Liver (tissue), 9 donors: ENCODE data around the gene CHRM1. TPM values are rescaled to one million over a fixed set of nuclear protein-coding genes. Genes with fewer than 3 reads are reported as not detected.

Experiments
- DNase-seq: peaks from one replicate; pipeline ENCODE4 v3.0.0-alpha.2; 2017; ENCODE audit warnings: low spot score
- H3K27ac ChIP-seq, 2 donors: one replicate each; pipeline ENCODE4 v1.7.0; 2013; ENCODE audit warnings: inconsistent platforms in 2 of 2, low read length in 2 of 2, control low read depth in 1 of 2, low read depth in 1 of 2, mild to moderate bottlenecking in 1 of 2
- H3K27me3 ChIP-seq, 4 donors: one replicate each; pipeline versions ENCODE4 v1.6.1 to v1.7.0; 2013; ENCODE audit warnings: low read length in 3 of 4, inconsistent platforms in 1 of 4, mild to moderate bottlenecking in 1 of 4, moderate library complexity in 1 of 4; ENCODE audit not compliant: control insufficient read depth in 4 of 4, insufficient read depth in 4 of 4
- H3K36me3 ChIP-seq, 4 donors: one replicate each; pipeline versions ENCODE4 v1.6.1 to v1.7.0; 2013; ENCODE audit warnings: low read length in 3 of 4, mild to moderate bottlenecking in 3 of 4, low read depth in 1 of 4, moderate library complexity in 1 of 4; ENCODE audit not compliant: control insufficient read depth in 4 of 4, insufficient read depth in 3 of 4
- H3K4me1 ChIP-seq, 4 donors: one replicate each; pipeline versions ENCODE4 v1.6.1 to v1.7.0; 2013; ENCODE audit warnings: low read length in 3 of 4, mild to moderate bottlenecking in 3 of 4, moderate library complexity in 1 of 4; ENCODE audit not compliant: control insufficient read depth in 4 of 4, insufficient read depth in 4 of 4
- H3K4me3 ChIP-seq, 3 donors: one replicate each; pipeline versions ENCODE4 v1.6.1 to v1.7.0; 2013; ENCODE audit warnings: low read length in 3 of 3, control low read depth in 1 of 3, low read depth in 1 of 3, mild to moderate bottlenecking in 1 of 3
- H3K9ac ChIP-seq, 2 donors: one replicate each; pipeline ENCODE4 v1.7.0; 2013; ENCODE audit warnings: low read length in 2 of 2, mild to moderate bottlenecking in 2 of 2, moderate library complexity in 2 of 2, control low read depth in 1 of 2, low read depth in 1 of 2
- H3K9me3 ChIP-seq, 4 donors: one replicate each; pipeline versions ENCODE4 v1.6.1 to v1.7.0; 2013; ENCODE audit warnings: low read length in 3 of 4; ENCODE audit not compliant: control insufficient read depth in 4 of 4
- EGR1 ChIP-seq, 2 donors: IDR thresholded peaks; 2 replicates each; pipeline ENCODE4 v1.6.1; 2016 to 2018; ENCODE audit warnings: antibody characterized with exemption in 2 of 2, low read depth in 2 of 2
- FOXA1 ChIP-seq: IDR thresholded peaks from 2 replicates; pipeline ENCODE4 v1.6.1; 2016; ENCODE audit warnings: antibody characterized with exemption
- FOXA2 ChIP-seq: IDR thresholded peaks from 2 replicates; pipeline ENCODE4 v1.6.1; 2016; ENCODE audit warnings: antibody characterized with exemption
- HNF4A ChIP-seq, 2 donors: conservative IDR thresholded peaks; 2 replicates each; pipeline ENCODE4 v1.6.1; 2016; ENCODE audit warnings: antibody characterized with exemption in 2 of 2, mild to moderate bottlenecking in 2 of 2
- JUND ChIP-seq, 2 donors: IDR thresholded peaks; 2 replicates each; pipeline ENCODE4 v1.6.1; 2016; ENCODE audit warnings: antibody characterized with exemption in 2 of 2
- RAD21 ChIP-seq, 2 donors: IDR thresholded peaks; 2 replicates each; pipeline ENCODE4 v1.6.1; 2016; ENCODE audit warnings: antibody characterized with exemption in 2 of 2, mild to moderate bottlenecking in 2 of 2
- YY1 ChIP-seq: IDR thresholded peaks from 2 replicates; pipeline ENCODE4 v1.6.1; 2016; ENCODE audit warnings: antibody characterized with exemption, mild to moderate bottlenecking
- WGBS: extraction: QIAGEN DNeasy Blood & Tissue Kit; methylation state at CpG from one replicate; pipeline ENCODE4 v1.1.7; 2013; 5-methylcytosine and 5-hydroxymethylcytosine counted together
- polyA plus RNA-seq, 2 donors: library from polyadenylated mRNA; stranded (reverse) in 1 of 2; unstranded in 1 of 2; fragments of 200-250 nt in 1 of 2; fragments of >200 nt in 1 of 2; fragmentation: Nextera tagmentation in 1 of 2; extraction: Ambion mirVana in 1 of 2; gene quantifications; one replicate each; pipeline versions ENCODE4 v1.2.1 to v1.2.3, GENCODE V29; 2013 to 2015
- total RNA-seq, 2 donors: library from RNA; depleted of rRNA; stranded (reverse); fragments of >200 nt; gene quantifications; one replicate each; pipeline ENCODE4 v1.2.3, GENCODE V29; 2014
- TF ChIP-seq, protein P1 (sequence below): fragments of 150-350 bp; IDR thresholded peaks from 2 replicates; pipeline ENCODE4 v1.5.1; 2017; ENCODE audit warnings: improper control_type of control experiment, low read depth, low read length; ENCODE audit not compliant: missing input control
- TF ChIP-seq, protein P2 (sequence below): IDR thresholded peaks from 2 replicates; pipeline ENCODE4 v1.6.1; 2016; ENCODE audit warnings: antibody characterized with exemption
- TF ChIP-seq, protein P3 (sequence below): IDR thresholded peaks from 2 replicates; pipeline ENCODE4 v1.6.1; 2016; ENCODE audit warnings: antibody characterized with exemption
- TF ChIP-seq, protein P4 (sequence below): IDR thresholded peaks from 2 replicates; pipeline ENCODE4 v1.6.1; 2016; ENCODE audit warnings: antibody characterized with exemption, mild to moderate bottlenecking
- TF ChIP-seq, protein P5 (sequence below): IDR thresholded peaks from 2 replicates; pipeline ENCODE4 v1.6.1; 2016; ENCODE audit warnings: antibody characterized with exemption
- donor health status: healthy.
- donor health status: healthy.
- donor health status: healthy.
- donor health status: healthy.
- donor health status: healthy.

Gene CHRM1
- total and polyA plus RNA-seq, 4 donors, result not detected

DNA sequence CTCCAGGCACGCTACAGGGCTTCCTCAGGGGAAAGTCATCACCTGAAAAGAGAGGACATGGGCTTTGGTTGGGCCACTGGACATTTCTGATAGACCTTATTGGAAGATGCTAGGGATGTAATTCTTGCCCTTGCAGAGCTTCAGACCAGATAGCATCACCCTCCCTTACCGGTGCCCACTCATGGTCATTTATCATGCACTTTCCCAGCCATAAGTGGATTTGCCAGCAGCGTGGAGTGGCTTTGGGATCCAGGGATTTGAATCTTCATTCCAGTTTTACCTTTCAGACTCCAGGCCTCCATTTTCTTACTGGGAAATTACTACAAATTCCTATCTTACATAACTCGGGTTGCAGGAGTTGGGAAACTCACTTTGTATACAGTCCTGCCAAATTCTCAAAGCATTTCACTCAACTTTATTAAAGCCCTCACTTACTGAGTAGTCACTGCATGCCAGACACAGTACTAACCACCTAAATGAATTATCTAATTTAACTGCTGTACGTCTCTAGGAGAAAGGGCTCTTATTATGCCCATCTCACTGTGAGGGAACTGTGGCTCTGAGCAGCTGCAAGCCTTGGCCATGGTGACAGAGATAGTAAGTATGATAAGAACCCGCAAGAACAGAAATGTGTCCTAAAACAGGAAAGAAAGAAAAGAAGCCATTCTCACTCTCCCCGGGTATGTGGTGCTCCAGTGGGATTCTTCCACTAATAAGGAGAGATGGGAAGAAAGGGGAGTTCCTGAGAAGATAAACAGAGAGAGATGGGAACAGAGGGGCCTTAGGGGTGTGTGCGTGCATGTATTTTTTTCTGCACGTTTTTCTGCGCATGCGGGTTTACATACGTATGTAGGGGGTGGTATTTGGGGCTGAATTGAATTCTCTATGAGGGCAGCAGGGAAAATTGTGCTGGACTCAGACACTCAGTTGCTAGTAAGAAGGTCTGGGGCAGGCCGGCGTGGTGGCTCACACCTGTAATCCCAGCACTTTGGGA lies 9.7 kb downstream of the CHRM1 start:
- Histone ChIP-seq H3K9me3 (no peaks in the 10 kb centered on the region), H3K27ac (no peak overlapping the region), H3K36me3 (no peaks in the 10 kb centered on the region), H3K27me3 (no peaks in the 10 kb centered on the region), H3K9ac (no peak overlapping the region), H3K4me3 (no peak overlapping the region), H3K4me1 (no peaks in the 10 kb centered on the region)
- WGBS, result 83% methylated on average over 14 of the region's 14 CpGs
- DNase-seq, result no peak
- TF ChIP-seq EGR1 (IDR thresholded peaks at IDR 0.05; ENCODE audit: low read depth in 2 of 2) (no peak), HNF4A (conservative IDR thresholded peaks at IDR 0.05) (no peak), YY1 (no peak), FOXA2 (no peak)
- TF ChIP-seq, protein P1, sequence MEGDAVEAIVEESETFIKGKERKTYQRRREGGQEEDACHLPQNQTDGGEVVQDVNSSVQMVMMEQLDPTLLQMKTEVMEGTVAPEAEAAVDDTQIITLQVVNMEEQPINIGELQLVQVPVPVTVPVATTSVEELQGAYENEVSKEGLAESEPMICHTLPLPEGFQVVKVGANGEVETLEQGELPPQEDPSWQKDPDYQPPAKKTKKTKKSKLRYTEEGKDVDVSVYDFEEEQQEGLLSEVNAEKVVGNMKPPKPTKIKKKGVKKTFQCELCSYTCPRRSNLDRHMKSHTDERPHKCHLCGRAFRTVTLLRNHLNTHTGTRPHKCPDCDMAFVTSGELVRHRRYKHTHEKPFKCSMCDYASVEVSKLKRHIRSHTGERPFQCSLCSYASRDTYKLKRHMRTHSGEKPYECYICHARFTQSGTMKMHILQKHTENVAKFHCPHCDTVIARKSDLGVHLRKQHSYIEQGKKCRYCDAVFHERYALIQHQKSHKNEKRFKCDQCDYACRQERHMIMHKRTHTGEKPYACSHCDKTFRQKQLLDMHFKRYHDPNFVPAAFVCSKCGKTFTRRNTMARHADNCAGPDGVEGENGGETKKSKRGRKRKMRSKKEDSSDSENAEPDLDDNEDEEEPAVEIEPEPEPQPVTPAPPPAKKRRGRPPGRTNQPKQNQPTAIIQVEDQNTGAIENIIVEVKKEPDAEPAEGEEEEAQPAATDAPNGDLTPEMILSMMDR, result no peak
- TF ChIP-seq, protein P2, sequence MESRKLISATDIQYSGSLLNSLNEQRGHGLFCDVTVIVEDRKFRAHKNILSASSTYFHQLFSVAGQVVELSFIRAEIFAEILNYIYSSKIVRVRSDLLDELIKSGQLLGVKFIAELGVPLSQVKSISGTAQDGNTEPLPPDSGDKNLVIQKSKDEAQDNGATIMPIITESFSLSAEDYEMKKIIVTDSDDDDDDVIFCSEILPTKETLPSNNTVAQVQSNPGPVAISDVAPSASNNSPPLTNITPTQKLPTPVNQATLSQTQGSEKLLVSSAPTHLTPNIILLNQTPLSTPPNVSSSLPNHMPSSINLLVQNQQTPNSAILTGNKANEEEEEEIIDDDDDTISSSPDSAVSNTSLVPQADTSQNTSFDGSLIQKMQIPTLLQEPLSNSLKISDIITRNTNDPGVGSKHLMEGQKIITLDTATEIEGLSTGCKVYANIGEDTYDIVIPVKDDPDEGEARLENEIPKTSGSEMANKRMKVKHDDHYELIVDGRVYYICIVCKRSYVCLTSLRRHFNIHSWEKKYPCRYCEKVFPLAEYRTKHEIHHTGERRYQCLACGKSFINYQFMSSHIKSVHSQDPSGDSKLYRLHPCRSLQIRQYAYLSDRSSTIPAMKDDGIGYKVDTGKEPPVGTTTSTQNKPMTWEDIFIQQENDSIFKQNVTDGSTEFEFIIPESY, result no peak
- TF ChIP-seq, protein P3, sequence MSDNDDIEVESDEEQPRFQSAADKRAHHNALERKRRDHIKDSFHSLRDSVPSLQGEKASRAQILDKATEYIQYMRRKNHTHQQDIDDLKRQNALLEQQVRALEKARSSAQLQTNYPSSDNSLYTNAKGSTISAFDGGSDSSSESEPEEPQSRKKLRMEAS, result no peak
- TF ChIP-seq, protein P4, sequence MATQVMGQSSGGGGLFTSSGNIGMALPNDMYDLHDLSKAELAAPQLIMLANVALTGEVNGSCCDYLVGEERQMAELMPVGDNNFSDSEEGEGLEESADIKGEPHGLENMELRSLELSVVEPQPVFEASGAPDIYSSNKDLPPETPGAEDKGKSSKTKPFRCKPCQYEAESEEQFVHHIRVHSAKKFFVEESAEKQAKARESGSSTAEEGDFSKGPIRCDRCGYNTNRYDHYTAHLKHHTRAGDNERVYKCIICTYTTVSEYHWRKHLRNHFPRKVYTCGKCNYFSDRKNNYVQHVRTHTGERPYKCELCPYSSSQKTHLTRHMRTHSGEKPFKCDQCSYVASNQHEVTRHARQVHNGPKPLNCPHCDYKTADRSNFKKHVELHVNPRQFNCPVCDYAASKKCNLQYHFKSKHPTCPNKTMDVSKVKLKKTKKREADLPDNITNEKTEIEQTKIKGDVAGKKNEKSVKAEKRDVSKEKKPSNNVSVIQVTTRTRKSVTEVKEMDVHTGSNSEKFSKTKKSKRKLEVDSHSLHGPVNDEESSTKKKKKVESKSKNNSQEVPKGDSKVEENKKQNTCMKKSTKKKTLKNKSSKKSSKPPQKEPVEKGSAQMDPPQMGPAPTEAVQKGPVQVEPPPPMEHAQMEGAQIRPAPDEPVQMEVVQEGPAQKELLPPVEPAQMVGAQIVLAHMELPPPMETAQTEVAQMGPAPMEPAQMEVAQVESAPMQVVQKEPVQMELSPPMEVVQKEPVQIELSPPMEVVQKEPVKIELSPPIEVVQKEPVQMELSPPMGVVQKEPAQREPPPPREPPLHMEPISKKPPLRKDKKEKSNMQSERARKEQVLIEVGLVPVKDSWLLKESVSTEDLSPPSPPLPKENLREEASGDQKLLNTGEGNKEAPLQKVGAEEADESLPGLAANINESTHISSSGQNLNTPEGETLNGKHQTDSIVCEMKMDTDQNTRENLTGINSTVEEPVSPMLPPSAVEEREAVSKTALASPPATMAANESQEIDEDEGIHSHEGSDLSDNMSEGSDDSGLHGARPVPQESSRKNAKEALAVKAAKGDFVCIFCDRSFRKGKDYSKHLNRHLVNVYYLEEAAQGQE, result no peak
- TF ChIP-seq, protein P5, sequence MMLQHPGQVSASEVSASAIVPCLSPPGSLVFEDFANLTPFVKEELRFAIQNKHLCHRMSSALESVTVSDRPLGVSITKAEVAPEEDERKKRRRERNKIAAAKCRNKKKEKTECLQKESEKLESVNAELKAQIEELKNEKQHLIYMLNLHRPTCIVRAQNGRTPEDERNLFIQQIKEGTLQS, result no peak

DNA sequence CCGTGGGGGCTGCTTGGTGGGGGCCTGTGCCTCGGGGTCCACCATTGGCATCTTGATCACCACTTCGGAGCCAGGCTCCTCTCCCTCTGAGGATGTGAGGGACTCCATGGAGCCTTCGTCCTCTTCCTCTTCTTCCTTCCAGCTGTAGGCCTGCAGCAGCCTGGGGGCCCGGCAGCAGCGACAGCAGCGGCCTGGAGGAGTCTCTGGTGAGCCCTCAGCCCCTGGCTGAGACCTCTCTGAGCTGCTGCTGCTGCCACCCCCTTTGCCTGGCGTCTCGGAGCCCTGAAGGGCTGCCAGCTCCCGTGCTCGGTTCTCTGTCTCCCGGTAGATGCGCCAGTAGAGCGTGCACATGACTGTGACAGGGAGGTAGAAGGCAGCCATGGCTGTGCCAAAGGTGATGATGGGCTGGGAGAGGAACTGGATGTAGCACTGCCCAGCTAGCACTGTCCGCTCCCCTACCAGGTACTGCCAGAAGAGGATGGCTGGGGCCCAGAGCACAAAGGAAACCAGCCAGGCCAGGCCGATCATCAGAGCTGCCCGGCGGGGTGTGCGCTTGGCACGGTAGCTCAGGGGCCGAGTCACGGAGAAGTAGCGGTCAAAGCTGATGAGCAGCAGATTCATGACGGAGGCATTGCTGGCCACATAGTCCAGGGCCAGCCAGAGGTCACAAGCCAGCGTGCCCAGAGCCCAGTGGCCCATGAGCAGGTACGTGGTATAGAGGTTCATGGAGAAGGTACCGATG lies 10.9 kb downstream of the CHRM1 start:
- Histone ChIP-seq H3K27ac (no peak overlapping the region), H3K27me3 (no peaks in the 10 kb centered on the region), H3K9ac (no peak overlapping the region), H3K9me3 (no peaks in the 10 kb centered on the region), H3K4me3 (no peak overlapping the region), H3K36me3 (no peaks in the 10 kb centered on the region), H3K4me1 (peaks cover 0 to 6% (median 1%) of the 10 kb centered on the region in 4 donors)
- WGBS, result 94% methylated on average over 27 of the region's 27 CpGs
- DNase-seq, result no peak
- TF ChIP-seq RAD21 (IDR thresholded peaks at IDR 0.05) (no peak), JUND (IDR thresholded peaks at IDR 0.05) (no peak), YY1 (no peak), FOXA1 (no peak), FOXA2 (no peak)
- TF ChIP-seq, protein P2, result no peak
- TF ChIP-seq, protein P1, result no peak
